ENCODE results near the gene AUNIP.

The AUNIP gene

DNA sequence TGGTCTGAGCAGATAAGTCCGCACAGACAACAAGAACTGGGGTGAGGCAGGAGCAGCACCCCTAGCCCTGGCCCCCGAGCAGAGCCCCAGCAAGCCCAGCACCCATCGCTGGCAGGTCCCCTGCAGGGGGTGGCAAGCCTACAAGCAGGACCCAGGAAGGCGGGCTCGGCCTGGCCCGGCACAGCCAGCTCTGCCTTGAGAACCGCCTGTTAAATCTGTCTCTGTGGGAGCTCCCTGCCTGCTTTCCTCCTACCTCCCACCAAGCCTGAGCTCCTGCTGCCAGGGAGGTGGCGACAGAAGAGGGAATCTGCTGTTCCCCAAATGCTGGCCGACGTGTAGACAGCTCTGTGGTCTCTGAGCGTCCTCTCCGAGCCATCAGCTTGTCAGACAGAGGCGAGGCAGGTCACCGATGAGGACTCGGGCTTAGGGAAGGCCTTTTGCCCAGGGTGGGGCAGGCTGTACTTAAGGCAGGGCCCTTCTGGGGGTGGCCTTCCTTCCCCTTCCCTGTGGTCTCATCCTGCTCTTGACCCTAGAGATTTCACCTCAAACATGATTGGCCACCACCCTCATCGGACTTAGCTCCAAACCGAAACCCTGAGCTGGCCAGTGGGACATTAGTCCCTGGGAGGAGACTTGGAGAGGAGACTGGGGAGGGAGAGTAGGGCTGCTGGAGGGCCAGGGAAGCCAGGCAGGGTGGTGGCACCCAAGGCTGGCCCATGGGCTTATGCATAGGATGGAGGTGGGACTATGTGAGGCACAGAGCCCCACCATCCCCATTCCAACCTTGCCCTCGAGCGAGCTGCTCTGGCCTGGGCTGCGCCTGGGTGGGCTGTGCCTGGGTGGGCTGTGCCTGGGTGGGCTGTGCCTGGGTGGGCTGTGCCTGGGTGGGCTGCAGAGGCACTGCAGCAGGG is 51.5 kb downstream of the AUNIP start:
- DNase-seq, result no peak

DNA sequence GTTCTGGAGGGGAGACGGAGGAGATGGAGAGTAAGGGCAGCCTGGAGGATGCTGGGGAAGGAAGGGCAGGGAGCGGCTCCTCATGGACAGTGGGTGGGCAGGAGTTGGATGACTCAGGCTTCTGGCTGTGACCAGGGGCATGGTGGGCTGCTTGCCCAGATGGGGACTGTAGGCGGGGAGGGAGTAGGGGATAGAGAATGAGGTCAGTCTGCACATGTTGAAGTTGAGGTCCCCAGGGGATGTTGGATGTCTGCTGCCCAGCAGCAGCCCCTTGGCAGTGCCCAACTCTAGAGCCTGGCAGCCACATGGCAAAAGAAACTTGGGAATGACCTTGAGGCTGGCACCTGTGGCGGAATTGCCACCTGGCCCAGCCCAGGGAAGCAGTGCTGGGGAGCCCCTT is 52.8 kb downstream of the AUNIP start:
- DNase-seq, result no peak

DNA sequence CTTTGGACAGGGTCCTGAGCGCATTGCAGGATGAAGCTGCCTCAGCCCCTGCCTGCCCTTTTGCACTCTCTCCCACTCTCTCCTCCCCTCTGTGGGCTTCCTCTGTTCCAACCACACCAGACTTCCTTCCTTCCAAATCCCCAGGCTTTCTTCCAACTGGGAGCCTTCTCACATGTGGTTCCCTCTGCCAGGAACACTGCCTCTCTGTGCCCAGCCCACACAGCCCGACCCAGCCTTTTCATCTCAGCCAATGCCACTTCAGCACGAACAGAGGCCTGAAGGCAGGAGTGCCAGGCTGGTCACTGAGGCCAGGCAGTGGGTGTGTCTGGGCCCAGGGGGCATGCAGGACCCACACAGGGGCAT is 53.4 kb downstream of the AUNIP start:
- DNase-seq, result no peak

DNA sequence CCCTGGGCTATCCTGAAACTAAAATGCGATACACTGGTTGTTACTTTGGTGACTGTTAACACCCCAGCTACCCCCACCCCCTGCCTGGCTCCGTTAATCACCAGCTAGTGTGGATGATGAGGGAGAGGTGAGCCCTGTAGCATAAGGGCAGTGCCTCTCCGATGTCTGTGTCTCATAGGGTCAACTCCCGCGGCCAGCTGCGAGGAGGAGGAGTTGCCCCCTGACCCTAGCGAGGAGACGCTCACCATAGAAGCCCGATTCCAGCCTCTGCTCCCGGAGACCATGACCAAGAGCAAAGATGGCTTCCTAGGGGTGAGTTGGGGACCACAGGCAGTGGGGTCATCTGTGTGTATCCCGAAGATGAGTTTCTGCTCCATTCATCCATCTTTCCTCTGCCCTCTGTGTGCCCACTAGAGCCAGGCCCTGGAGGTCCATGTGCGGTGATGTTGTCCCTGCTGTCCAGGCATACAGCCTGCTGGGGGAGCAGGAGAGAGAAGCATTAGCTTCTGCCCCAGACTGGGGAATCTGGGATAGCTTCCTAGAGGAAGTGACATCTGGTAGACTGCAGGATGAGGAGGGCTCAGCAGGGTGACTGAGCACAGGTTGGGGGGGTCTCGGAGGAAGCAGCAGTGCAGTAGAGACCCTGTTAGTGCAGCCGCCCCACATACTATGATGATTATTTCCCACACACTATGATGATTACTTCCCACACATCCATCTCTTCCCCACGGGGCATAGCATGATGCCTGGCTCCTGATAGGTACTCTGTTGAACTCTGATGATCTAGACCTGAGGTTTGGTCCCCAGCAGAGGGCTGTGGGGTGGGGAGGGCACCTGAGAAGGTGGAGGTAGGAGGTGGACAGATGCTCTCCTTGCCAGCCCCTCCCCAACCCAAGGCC is 54.0 kb downstream of the AUNIP start:
- no peak for DNase-seq

DNA sequence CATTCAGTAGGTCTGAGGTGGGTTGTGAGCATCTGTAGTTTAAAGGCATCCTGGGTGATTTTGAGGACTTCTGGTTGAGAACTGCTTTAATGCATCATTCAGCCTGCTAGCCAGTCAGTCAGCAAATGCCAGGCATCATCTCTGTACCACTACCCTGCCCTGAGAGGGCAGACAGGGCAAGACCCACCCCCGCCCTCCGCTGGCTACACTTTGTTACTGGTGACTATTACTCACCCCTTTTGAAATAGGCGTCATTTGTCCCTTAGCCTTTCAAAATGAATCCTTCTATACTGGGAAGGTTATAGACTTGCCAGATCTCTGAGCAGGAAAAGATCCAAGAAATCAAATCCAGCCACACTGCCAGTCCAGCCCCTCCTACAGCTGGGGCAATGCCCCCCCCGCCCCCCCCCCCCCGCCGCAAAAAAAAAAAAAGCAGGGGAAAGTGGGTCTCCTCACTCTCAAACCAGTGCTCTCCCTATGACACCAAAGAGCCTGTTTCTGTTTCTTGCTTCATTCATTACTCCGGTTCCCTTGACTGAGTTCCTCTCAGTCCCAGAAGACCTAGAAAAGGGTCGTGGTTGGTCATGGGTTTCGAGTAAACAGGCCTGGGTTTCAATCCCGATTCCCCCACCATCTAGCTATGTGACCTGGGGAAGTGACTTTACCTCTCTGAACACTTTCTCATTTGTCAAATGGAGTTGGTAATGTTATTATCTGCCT is 54.9 kb downstream of the AUNIP start:
- DNase-seq, result peak; percentile 66 to 77

DNA sequence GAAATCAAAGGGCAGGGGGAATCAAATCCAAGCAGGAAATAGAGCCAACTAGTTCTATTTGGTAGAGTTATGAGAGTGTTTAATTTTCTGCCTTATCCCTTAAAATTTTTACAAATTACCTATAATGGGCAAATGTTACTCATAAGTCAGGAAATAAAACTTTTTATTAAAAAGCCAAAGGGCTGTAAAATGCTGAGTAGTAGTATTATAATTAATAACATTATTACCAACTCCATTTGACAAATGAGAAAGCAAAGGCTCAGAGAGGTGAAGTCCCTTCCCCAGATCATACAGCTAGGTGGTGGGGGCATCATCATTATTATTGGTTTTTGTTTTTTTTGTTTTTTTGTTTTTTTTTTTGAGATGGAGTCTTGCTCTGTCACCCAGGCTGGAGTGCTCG is 55.9 kb downstream of the AUNIP start:
- DNase-seq, result no peak

DNA sequence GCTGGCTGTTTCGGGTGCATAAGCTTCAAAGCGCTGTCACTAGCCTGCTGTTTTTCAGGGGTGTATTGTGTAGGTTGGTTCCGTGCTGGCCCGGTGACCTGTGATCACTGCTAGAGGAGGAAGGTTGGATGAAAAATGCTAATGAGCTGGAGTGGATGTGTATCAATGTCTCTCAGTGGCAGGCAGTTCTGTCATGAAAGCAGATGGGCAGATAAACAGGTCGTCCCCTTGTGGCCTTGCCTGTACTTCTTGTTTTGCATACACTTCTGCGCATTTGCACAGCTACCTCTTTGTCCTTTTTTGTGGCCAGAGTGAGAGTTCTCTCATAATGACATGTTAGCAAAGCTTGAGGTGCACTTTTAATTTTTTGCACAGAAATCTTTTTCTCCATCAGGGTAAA is 56.3 kb downstream of the AUNIP start:
- DNase-seq, result no peak

DNA sequence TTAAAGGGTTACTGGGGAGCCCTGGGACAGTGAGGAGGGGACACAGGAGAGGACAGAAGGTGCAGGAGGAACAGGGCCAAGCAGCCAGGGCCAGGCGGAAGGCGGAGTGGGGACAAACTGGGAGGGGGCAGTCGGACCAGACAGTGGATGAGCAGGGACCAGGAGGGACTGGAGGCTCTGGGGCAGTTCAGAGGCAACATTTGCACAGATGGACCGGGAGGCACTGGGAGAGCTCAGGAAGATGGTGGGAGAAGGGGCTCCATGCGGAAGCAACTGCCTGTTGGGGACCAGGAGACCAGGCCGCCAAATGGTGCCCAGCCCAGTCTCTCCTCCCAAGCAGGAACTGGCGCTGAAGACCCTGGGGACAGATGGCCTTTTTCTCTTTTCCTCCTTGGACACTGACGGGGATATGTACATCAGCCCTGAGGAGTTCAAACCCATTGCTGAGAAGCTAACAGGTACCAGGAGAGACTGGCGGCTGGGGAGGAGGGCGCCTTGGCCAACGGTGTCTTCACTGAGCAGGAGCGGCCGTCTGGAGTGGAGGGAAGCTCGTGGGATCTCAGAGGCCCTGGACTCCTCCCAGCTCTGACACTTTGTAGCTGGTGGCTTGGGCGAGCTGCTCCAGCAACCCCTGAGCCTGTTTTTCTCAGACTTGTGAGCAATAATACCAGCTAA is 58.4 kb downstream of the AUNIP start:
- DNase-seq, result no peak

DNA sequence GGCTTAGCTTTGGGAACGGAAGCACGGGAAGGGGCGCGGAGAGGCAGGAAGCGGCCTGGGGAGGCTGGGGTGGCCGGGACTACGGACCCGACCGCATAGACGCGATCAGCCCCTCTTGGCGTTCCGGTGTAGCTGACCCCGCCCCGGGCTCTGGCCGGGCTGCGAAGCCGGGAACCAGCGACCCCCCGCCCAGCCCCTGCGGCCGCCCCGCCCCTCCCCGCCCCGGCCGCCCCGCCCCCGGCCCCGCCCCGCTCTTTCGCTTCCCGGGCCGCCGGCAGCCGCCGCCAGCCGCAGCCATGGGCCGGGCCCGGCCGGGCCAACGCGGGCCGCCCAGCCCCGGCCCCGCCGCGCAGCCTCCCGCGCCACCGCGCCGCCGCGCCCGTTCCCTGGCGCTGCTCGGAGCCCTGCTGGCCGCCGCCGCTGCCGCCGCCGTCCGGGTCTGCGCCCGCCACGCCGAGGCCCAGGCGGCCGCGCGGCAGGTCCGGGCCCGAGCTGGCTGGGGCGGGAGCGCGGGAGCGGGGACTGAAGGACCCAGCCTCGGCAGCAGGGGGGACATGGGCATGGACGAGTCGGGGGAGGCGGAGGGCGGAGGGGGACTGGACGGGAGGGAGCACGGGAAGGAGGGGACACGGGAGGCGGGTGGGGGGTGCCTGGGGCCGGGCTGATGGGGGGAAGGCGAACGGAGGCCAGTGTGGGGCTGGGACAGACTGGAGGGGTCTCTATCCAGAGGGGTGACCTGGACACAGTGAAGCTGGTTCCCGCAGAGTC is 59.1 kb downstream of the AUNIP start, which contains the start of gene SELENON:
TSS of gene SELENON (plus strand) at position 259 of the 768 bp plus-strand sequence. CDS start at position 297, 38 bp downstream.
- DNase-seq, result no peak

DNA sequence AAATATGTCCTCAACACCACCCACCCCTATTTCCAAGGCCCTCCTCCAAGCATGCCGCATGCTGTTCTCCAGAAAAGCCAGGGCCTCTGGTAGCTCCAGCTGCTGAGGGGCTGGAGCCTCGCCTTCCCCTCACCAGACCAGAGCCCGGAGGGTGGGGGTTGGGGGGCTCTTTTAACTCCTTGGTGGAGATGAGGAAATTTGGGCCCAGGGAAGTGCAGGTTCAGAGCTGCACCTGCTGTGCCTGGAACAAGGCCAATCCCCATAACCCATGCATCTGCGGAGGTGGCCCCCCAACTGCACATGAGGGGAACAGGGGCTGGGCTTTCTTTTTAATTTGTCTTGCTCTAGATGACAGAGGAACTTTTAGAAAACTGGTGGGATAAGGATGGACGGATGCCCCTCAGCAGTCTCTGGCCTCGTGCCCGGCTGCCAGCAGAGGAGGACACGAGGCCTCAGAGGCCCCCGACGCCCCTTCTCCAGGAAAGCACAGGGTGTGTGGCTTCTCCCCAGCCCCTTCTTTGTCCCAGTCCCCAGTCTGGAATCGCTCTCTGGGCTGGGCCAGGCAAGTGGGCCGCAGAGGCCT is 59.8 kb downstream of the AUNIP start:
- no peak for DNase-seq

DNA sequence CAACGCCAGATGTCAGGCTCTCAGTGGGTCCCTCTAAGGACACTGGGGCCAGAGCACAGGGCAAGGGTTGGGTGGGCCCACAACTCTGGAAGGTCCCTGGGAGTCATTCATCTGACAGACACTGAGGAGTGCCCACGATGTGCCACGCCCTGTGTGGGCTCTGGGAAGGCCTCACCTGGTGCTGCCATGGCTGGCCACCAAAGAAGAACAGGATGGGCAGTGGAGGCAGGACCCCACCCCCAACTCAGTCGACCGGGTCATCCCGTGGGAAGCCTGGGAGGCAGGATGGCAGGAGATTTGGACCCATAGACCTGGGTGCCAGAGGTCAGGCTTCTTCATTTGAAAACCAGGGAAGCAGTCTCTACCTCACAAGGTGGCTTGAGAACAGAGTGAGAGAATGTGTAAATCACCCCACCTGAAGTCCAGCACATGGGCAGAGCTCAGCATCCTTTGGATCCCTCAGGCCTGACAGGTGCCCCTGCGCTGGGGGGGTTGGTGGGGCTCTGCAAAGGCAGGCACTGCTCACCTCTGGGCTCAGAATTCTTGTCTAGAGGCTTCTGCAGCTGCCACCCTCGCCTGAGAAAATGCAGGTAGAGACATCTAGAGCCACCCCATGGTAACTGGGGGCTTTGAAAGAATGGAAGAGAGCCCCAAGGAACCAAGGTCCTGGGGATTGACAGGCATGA is 60.4 kb downstream of the AUNIP start:
- DNase-seq, result no peak

DNA sequence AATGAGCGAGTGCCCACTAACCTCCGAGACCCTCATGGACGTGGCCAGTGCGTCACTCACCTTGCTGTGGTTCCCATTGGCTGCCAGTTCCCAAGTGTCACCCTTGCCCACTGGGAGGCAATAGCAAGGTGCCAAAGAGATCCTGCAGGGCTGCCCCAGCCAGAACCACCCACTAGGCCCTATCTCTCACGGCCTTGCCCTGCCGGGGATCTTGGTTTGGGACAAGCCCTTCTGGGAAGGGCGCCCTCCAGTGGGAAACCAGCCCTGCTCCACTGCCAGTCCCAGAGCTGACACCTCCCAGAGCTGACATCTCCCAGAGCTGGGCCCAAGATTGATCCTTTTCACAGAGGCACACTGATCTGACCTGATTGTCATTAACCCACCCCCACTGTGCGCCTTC is 61.3 kb downstream of the AUNIP start:
- peak in 1 of 2 donors; percentile 55 for DNase-seq

DNA sequence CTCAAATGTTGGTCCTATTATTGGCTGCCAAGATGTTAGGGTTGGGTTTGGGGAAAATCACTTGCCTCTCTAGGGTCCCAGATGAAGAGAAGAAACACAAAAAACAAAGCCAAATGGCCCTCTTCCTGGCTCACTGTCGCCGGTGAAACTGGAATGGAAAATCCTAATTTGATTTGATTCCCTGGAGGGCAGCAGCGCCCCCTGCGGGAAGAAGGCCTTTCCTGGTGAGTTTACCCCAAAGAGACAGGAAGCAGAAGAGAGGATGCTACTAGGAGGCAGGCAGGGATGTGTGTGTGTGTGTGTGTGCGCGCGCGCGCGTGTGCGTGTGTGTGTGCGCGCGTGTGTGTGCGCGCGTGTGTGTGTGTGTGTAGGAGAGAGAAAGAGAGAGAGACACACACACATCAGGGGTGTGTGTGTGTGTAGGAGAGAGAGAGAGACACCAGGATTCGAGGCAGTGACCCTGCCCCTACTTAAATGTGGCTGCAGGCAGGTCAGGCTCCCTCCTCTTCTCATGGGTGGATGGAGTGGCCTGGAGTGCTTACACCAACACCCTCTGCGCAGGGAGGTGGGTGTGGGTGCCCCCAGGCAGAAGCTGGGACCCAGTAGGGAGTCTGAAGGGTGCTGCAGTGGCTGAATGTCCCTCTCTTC is 62.3 kb downstream of the AUNIP start:
- DNase-seq, result peak in 1 of 2 donors; percentile 93

DNA sequence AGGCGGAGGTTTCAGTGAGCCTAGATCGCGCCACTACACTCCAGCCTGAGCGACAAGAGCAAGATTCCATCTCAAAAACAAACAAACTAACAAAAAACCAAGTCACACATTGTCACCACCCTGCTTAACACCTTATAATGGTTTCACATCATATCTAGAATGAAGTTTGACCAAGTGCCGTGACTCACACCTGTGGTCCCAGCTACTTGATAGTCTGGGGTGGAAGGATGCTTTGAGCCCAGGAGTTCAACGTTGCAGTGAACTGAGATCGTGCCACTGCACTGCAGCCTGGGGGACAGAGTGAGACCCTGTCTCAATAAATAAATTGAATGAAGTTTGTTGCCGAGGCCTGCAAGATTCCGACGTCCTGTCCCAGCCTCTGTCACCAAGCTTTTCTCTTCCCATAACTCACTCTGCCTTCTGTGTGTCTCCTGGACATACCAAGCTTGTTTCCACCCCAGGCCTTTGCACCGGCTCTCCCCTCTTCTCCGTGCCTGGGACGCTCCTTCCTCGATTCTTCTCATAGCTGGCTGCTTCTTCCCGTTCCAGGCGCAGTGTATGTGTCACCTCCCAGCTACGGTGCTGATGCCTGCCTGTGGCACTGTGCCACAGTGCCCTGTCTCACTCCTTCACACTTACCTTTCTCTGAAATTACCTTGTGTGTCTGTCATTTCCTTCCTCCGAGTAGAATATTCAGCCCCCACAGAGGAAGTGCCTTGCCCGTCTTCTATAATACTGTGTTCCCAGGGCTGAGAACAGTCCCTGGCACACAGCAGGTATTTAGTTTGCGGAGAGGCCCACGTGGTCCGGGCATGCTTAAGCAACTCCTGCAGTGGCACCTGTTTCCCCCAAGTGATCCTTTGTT is 63.1 kb downstream of the AUNIP start:
- DNase-seq, result no peak

DNA sequence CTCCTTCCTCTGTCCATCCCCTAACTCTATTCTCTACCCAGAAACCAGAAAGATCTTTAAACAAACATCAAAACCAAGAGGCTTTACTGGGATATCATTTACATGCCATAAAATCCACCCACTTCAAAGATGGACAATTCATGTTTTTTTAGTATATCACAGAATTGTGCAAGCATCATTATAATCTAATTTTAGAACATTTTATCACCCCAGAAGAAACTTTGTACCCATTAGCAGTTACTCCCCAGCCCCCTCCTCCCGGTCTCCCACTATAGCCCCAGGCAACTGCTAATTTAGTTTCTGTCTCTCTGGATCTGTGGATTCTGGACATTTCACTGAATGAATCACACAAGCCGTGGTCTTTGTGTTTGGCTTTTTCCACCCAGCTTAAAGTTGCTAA is 64.0 kb downstream of the AUNIP start:
- DNase-seq, result no peak

DNA sequence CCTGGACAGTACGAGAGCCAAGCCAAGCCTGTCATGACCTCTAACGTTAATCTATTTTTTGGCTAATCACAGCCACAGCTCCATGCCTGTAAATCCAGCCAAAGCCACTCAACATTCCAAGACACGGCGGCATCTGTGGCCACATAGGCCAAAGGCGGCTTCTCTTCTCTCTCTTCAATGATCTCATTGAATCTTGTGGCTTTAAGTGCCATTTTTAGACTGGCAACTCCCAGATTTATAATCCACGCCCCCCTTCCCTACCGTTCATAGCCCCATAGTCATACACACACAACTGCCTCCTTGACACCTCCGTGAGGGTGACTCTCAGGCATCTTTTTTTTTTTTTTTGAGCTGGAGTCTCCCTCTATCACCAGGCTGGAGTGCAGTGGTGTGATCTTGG is 64.9 kb downstream of the AUNIP start:
- DNase-seq, result no peak

DNA sequence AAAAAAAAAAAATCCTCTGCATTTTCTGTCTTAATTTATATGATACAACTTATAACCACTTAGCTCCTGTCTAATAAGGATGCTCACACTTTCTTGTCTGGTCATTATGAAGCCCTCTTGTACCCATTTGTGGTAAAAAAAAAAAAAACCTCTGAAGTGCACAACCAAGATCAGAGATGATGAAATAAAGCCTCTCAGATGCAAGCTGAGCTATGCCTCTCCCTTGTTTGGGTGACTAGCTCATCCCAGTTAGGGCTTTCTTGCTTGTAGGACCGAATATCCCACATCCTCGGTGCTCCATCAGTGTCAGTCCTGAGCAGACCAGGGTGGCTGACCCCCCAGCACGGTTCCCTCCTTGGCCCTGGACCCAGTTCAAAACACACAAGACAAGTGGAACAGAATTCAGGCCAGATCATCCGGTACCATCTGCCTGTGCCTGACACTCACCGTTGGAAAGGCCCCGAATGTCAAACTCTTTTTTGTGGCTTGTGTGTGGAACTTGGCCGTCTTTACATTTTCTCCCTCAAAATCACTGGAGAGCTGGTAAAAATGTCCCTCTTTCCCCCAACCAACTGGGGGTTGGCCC is 65.6 kb downstream of the AUNIP start:
- DNase-seq, result no peak

DNA sequence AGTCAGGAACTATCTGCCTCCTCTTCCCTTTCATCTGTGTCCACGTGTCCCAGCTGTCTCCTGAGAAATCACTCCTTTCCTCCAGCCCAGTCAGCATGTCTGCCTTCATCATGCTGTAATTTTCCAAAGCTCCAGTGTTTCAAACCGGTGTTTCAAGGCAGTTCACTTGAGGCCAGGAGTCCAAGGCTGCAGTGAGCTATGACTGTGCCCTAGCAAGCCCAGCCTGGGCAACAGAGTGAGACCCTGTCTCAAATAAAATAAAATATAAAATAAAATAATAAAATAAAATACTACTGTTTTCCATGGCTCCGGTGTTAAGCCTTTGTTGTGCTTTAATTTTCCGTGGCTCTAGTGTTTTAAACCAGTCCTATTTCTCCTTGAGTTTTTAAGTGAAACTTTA is 67.1 kb downstream of the AUNIP start:
- DNase-seq, result no peak

DNA sequence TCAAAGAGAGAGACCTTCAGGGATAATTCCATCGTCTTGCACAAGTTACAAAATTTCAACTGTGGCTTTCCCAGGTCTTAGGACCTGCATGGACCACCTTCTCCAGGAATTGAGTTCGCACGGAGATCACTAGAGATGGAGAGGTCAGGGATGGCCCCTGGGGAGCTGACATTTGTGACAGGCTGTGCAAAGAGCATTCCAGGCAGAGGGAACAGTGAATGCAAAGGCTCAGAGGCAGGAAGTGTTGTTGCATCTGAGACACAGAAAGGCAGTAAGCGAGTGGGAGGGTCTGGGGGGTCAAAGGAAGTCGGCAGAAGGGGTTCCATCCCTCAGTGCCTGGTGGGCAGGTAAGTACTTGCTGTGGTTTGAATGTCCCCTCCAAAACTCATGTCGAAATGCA is 68.8 kb downstream of the AUNIP start:
- DNase-seq, result no peak

All from inflammatory macrophage treated with lipopolysaccharide for 1 hour (primary cell).